ENCODE data around the gene CYB5R4.

Gene CYB5R4

GRCh38 chr6:83879746-83880145 is 20.3 kb downstream of the CYB5R4 start:
- Histone ChIP-seq H3F3A (ENCODE audit: control insufficient read depth, insufficient read depth) (peaks cover 10% of the 10 kb centered on the region), H3K4me1 (ENCODE audit: control insufficient read depth, low read length) (peaks cover 5% of the 10 kb centered on the region; the same call in 1 of the 2 replicates), H3K79me2 (ENCODE audit: control insufficient read depth, low read length) (peaks cover 73% of the 10 kb centered on the region), H3K9me2 (replicated peaks; ENCODE audit: control insufficient read depth, low read length) (no peaks in the 10 kb centered on the region), H3K9me3 (ENCODE audit: control insufficient read depth, insufficient read depth, low read length) (no peaks in the 10 kb centered on the region), H3K4me3 (ENCODE audit: low read length) (no peak overlapping the region), H3K27ac (ENCODE audit: low read depth, low read length) (no peak overlapping the region), H3K4me2 (ENCODE audit: low read length) (no peak overlapping the region), H3K27me3 (ENCODE audit: control insufficient read depth, low read length) (no peaks in the 10 kb centered on the region), H3K36me3 (ENCODE audit: control insufficient read depth, low read length) (no peaks in the 10 kb centered on the region), H4K20me1 (ENCODE audit: control insufficient read depth, insufficient read depth, low read depth, low read length) (peaks cover 4% of the 10 kb centered on the region)
- TF ChIP-seq CTCF (IDR thresholded peaks at IDR 0.05; ENCODE audit: low read depth, low read length, poor library complexity, severe bottlenecking) = no peak
- no peak for TF ChIP-seq EZH2phosphoT487 (IDR thresholded peaks at IDR 0.05; ENCODE audit: borderline replicate concordance, low read length)

- H3K4me1 ChIP-seq (ENCODE audit: control insufficient read depth, low read length) = peaks cover 5% of the 10 kb centered on the region; the same call in 1 of the 2 replicates
- TF ChIP-seq EZH2phosphoT487 (IDR thresholded peaks at IDR 0.05; ENCODE audit: borderline replicate concordance, low read length) = no peak
- TF ChIP-seq CTCF (IDR thresholded peaks at IDR 0.05; ENCODE audit: low read depth, low read length, poor library complexity, severe bottlenecking) = no peak
- peaks cover 76% of the 10 kb centered on the region for H3K79me2 ChIP-seq (ENCODE audit: control insufficient read depth, low read length)
- H3F3A ChIP-seq (ENCODE audit: control insufficient read depth, insufficient read depth) = peaks cover 10% of the 10 kb centered on the region
- H3K9me3 ChIP-seq (ENCODE audit: control insufficient read depth, insufficient read depth, low read length) = no peaks in the 10 kb centered on the region
- no peak overlapping the region for H3K4me3 ChIP-seq (ENCODE audit: low read length)
- H3K4me2 ChIP-seq (ENCODE audit: low read length) = no peak overlapping the region
- no peaks in the 10 kb centered on the region for H3K9me2 ChIP-seq (replicated peaks; ENCODE audit: control insufficient read depth, low read length)
- no peak overlapping the region for H3K27ac ChIP-seq (ENCODE audit: low read depth, low read length)
- no peaks in the 10 kb centered on the region for H3K36me3 ChIP-seq (ENCODE audit: control insufficient read depth, low read length)
- H4K20me1 ChIP-seq (ENCODE audit: control insufficient read depth, insufficient read depth, low read depth, low read length) = peaks cover 10% of the 10 kb centered on the region
- no peaks in the 10 kb centered on the region for H3K27me3 ChIP-seq (ENCODE audit: control insufficient read depth, low read length)
These were observed 23.8 kb downstream of the CYB5R4 start for GRCh38 chr6:83883240-83883639.

GRCh38 chr6:83884523-83884922 is 25.0 kb downstream of the CYB5R4 start:
- peaks cover 74% of the 10 kb centered on the region for H3K79me2 ChIP-seq (ENCODE audit: control insufficient read depth, low read length)
- H4K20me1 ChIP-seq (ENCODE audit: control insufficient read depth, insufficient read depth, low read depth, low read length) = peaks cover 10% of the 10 kb centered on the region
- peaks cover 5% of the 10 kb centered on the region; the same call in 1 of the 2 replicates for H3K4me1 ChIP-seq (ENCODE audit: control insufficient read depth, low read length)
- no peaks in the 10 kb centered on the region for H3K27me3 ChIP-seq (ENCODE audit: control insufficient read depth, low read length)
- H3K9me2 ChIP-seq (replicated peaks; ENCODE audit: control insufficient read depth, low read length) = no peaks in the 10 kb centered on the region
- TF ChIP-seq EZH2phosphoT487 (IDR thresholded peaks at IDR 0.05; ENCODE audit: borderline replicate concordance, low read length) = no peak
- TF ChIP-seq CTCF (IDR thresholded peaks at IDR 0.05; ENCODE audit: low read depth, low read length, poor library complexity, severe bottlenecking) = peak; percentile 72
- no peaks in the 10 kb centered on the region for H3K9me3 ChIP-seq (ENCODE audit: control insufficient read depth, insufficient read depth, low read length)
- peaks cover 10% of the 10 kb centered on the region for H3F3A ChIP-seq (ENCODE audit: control insufficient read depth, insufficient read depth)
- H3K36me3 ChIP-seq (ENCODE audit: control insufficient read depth, low read length) = no peaks in the 10 kb centered on the region
- no peak overlapping the region for H3K27ac ChIP-seq (ENCODE audit: low read depth, low read length)
- no peak overlapping the region for H3K4me2 ChIP-seq (ENCODE audit: low read length)
- H3K4me3 ChIP-seq (ENCODE audit: low read length) = no peak overlapping the region

Measured in DOHH2 (cell line).